ENCODE results near the gene SLF2. TPM values are rescaled to one million over a fixed set of nuclear protein-coding genes. Genes with fewer than 3 reads are reported as not detected.

The SLF2 gene
- total and polyA plus RNA-seq, 9 of the 15 experiments (the other 6 are each of a cell fraction or from before 2014, with no cell fraction given) = 1.7 to 18.4 (median 7.8) TPM

- WGBS (ENCODE audit: insufficient coverage, low coverage, missing lambda C conversion rate) = 82% methylated on average over 5 of the region's 22 CpGs
- Histone ChIP-seq H4K20me1 (replicated peaks; ENCODE audit: control insufficient read depth, insufficient read depth, low read length) (no peaks in the 10 kb centered on the region), H3K9me1 (ENCODE audit: control insufficient read depth, insufficient read depth, low read length) (no peaks in the 10 kb centered on the region), H3K9me3 (replicated peaks; ENCODE audit: control insufficient read depth, insufficient read depth, low read depth, low read length) (no peaks in the 10 kb centered on the region), H2AFZ (ENCODE audit: low read depth, low read length) (no peak overlapping the region), H3K4me3 (no peak overlapping the region), H3K4me2 (ENCODE audit: insufficient read depth, low read length) (no peak overlapping the region), H3K9ac (ENCODE audit: insufficient read depth in 1 of 2, low read depth in 2 of 2, low read length in 2 of 2) (no peak overlapping the region), H3K27me3 (ENCODE audit: control insufficient read depth in 2 of 2, insufficient read depth in 2 of 2, low read length in 2 of 2) (no peaks in the 10 kb centered on the region), H3K79me2 (ENCODE audit: control insufficient read depth, insufficient read depth, low read length) (no peaks in the 10 kb centered on the region), H3K4me1 (replicated peaks in 1 of 2; ENCODE audit: control insufficient read depth in 2 of 2, insufficient read depth in 2 of 2, low read length in 2 of 2) (peaks cover 14 to 47% of the 10 kb centered on the region in 2 experiments; a peak in 4 of 5 replicates), H3K36me3 (ENCODE audit: control insufficient read depth, insufficient read depth, low read length) (peaks cover 18% of the 10 kb centered on the region; the same call in 2 of the 3 replicates), H3K27ac (ENCODE audit: extremely low read depth, low read depth, low read length) (no peak overlapping the region)
- POLR2A ChIA-PET = interaction anchor here (0.6 kb wide), 1 partner anchor 33 kb away, joined by 3 read pairs; no protein-coding TSS in a partner anchor
- in situ Hi-C loops (cut with MboI) (loop anchor here (10.0 kb wide), 1 partner anchor 456 kb away; no protein-coding TSS in a partner anchor), intact Hi-C loops (cut with micrococcal nuclease) (loop anchor here (10.0 kb wide), 1 partner anchor 54 kb away; the partner anchor contains the start of gene KAZALD1)
- CTCF ChIA-PET (ENCODE audit: low intra/inter-chr PET ratio) = interaction anchor here (5.8 kb wide), 1 partner anchor 14 kb away, joined by 150 read pairs; the partner anchor contains the start of gene LZTS2
- BruUV-seq (replicated peaks) = no TSS peak
- no peak for ATAC-seq
- TF ChIP-seq ZNF586 (CRISPR knock-in tag; conservative IDR thresholded peaks at IDR 0.05) = no peak
- TF ChIP-seq GABPA (tag; conservative IDR thresholded peaks at IDR 0.05; ENCODE audit: low read depth) = no peak
- TF ChIP-seq, protein P1, sequence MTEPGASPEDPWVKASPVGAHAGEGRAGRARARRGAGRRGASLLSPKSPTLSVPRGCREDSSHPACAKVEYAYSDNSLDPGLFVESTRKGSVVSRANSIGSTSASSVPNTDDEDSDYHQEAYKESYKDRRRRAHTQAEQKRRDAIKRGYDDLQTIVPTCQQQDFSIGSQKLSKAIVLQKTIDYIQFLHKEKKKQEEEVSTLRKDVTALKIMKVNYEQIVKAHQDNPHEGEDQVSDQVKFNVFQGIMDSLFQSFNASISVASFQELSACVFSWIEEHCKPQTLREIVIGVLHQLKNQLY (CRISPR knock-in tag; conservative IDR thresholded peaks at IDR 0.05) = no peak
- TF ChIP-seq THRB (CRISPR knock-in tag; conservative IDR thresholded peaks at IDR 0.05) = no peak
- TF ChIP-seq, protein P2, sequence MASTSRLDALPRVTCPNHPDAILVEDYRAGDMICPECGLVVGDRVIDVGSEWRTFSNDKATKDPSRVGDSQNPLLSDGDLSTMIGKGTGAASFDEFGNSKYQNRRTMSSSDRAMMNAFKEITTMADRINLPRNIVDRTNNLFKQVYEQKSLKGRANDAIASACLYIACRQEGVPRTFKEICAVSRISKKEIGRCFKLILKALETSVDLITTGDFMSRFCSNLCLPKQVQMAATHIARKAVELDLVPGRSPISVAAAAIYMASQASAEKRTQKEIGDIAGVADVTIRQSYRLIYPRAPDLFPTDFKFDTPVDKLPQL (IDR thresholded peaks at IDR 0.05; ENCODE audit: extremely low read depth, insufficient read length) = no peak
- no peak for TF ChIP-seq POLR2G (IDR thresholded peaks at IDR 0.05; ENCODE audit: low read depth, low read length)
- TF ChIP-seq ETV1 (tag; conservative IDR thresholded peaks at IDR 0.05; ENCODE audit: low read depth) = no peak
- TF ChIP-seq ZNF561 (CRISPR knock-in tag; conservative IDR thresholded peaks at IDR 0.05) = no peak
- no peak for TF ChIP-seq BRCA1 (IDR thresholded peaks at IDR 0.05)
- TF ChIP-seq BRCA1 (CRISPR knock-in tag; IDR thresholded peaks at IDR 0.05) = no peak
- TF ChIP-seq, protein P3, sequence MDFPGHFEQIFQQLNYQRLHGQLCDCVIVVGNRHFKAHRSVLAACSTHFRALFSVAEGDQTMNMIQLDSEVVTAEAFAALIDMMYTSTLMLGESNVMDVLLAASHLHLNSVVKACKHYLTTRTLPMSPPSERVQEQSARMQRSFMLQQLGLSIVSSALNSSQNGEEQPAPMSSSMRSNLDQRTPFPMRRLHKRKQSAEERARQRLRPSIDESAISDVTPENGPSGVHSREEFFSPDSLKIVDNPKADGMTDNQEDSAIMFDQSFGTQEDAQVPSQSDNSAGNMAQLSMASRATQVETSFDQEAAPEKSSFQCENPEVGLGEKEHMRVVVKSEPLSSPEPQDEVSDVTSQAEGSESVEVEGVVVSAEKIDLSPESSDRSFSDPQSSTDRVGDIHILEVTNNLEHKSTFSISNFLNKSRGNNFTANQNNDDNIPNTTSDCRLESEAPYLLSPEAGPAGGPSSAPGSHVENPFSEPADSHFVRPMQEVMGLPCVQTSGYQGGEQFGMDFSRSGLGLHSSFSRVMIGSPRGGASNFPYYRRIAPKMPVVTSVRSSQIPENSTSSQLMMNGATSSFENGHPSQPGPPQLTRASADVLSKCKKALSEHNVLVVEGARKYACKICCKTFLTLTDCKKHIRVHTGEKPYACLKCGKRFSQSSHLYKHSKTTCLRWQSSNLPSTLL (IDR thresholded peaks at IDR 0.05) = no peak
- no peak for TF ChIP-seq POU5F1 (IDR thresholded peaks at IDR 0.05; ENCODE audit: borderline replicate concordance, low read depth, low read length, partially characterized antibody)
- TF ChIP-seq NR2C2 (CRISPR knock-in tag; IDR thresholded peaks at IDR 0.05) = no peak
- TF ChIP-seq NR2C2 (tag; IDR thresholded peaks at IDR 0.05) = no peak
- TF ChIP-seq RBM17 (IDR thresholded peaks at IDR 0.05; ENCODE audit: borderline replicate concordance, low read depth, low read length) = no peak
- no peak for TF ChIP-seq COPS2 (conservative IDR thresholded peaks at IDR 0.05)
- no peak for TF ChIP-seq GTF2E2 (tag; IDR thresholded peaks at IDR 0.05)
- no peak for TF ChIP-seq CREBBP (IDR thresholded peaks at IDR 0.05; ENCODE audit: low read depth, low read length)
- DNase-seq (ENCODE audit: extremely low read depth in 1 of 4, low spot score in 3 of 4) = no peak
- no peak for FAIRE-seq
Measured at GRCh38 chr10:101010329-101010728, 97.6 kb downstream of the SLF2 start.
